ENCODE data around the gene SLC35F1. TPM values are rescaled to one million over a fixed set of nuclear protein-coding genes. Genes with fewer than 3 reads are reported as not detected.

SLC35F1 gene
- total and polyA plus RNA-seq, 7 donors, result 0.04 to 0.32 (median 0.14) TPM; not detected in 1

GRCh38 chr6:117933471-117933870 lies 26.4 kb downstream of the SLC35F1 start:
- Histone ChIP-seq H3K27ac (no peak overlapping the region), H3K4me3 (no peak overlapping the region), H3K36me3 (ENCODE audit: insufficient read depth in 1 of 2, low read depth in 1 of 2) (no peaks in the 10 kb centered on the region), H3K27me3 (ENCODE audit: insufficient read depth in 3 of 3, low read length in 2 of 3) (no peaks in the 10 kb centered on the region), H3K9me3 (no peaks in the 10 kb centered on the region), H3K4me1 (no peaks in the 10 kb centered on the region)
- no peak for TF ChIP-seq CTCF (IDR thresholded peaks at IDR 0.05)
- 80 to 87% (median 83%) methylated on average over 4 of the region's 4 CpGs for WGBS, 3 donors
- ATAC-seq (no peak), DNase-seq (no peak)
- intact Hi-C loops (cut with DNase I), result no loop called here

GRCh38 chr6:117938311-117938995 lies 31.4 kb downstream of the SLC35F1 start:
- ATAC-seq (no peak), DNase-seq (no peak)
- Histone ChIP-seq H3K4me1 (no peaks in the 10 kb centered on the region), H3K9me3 (no peaks in the 10 kb centered on the region), H3K27ac (no peak overlapping the region), H3K4me3 (no peak overlapping the region), H3K36me3 (ENCODE audit: insufficient read depth in 1 of 2, low read depth in 1 of 2) (no peaks in the 10 kb centered on the region), H3K27me3 (ENCODE audit: insufficient read depth in 3 of 3, low read length in 2 of 3) (no peaks in the 10 kb centered on the region)
- no peak for TF ChIP-seq CTCF (IDR thresholded peaks at IDR 0.05)
- WGBS, 3 donors, result 74 to 81% (median 74%) methylated on average over 5 of the region's 5 CpGs
- intact Hi-C loops (cut with DNase I), result no loop called here

GRCh38 chr6:117947234-117947633 lies 40.2 kb downstream of the SLC35F1 start:
- Histone ChIP-seq H3K27ac (no peak overlapping the region), H3K4me1 (no peaks in the 10 kb centered on the region), H3K36me3 (ENCODE audit: insufficient read depth in 1 of 2, low read depth in 1 of 2) (no peaks in the 10 kb centered on the region), H3K9me3 (no peaks in the 10 kb centered on the region), H3K4me3 (no peak overlapping the region), H3K27me3 (ENCODE audit: insufficient read depth in 3 of 3, low read length in 2 of 3) (no peaks in the 10 kb centered on the region)
- 57 to 82% (median 70%) methylated on average over 1 of the region's 1 CpG for WGBS, 3 donors
- no peak for TF ChIP-seq CTCF (IDR thresholded peaks at IDR 0.05)
- no peak for ATAC-seq
- DNase-seq, result no peak
- intact Hi-C loops (cut with DNase I), result no loop called here

- Histone ChIP-seq H3K4me3 (no peak overlapping the region), H3K9me3 (no peaks in the 10 kb centered on the region), H3K27ac (no peak overlapping the region), H3K27me3 (ENCODE audit: insufficient read depth in 3 of 3, low read length in 2 of 3) (no peaks in the 10 kb centered on the region), H3K36me3 (ENCODE audit: insufficient read depth in 1 of 2, low read depth in 1 of 2) (no peaks in the 10 kb centered on the region), H3K4me1 (no peaks in the 10 kb centered on the region)
- no peak for DNase-seq
- TF ChIP-seq CTCF (IDR thresholded peaks at IDR 0.05), result no peak
- no peak for ATAC-seq
- 11 to 21% (median 12%) methylated on average over 3 of the region's 3 CpGs for WGBS, 3 donors
- intact Hi-C loops (cut with DNase I), result no loop called here
Measured at GRCh38 chr6:117951783-117952182, 44.7 kb downstream of the SLC35F1 start.
